ENCODE results near the gene ZNF367.
A peak's percentile ranks its signal among the peaks of the same experiment; 100 is the strongest.
"Not testable (repeated sequence)": the region's sequence is repeated elsewhere in the genome, so short reads cannot be mapped to it uniquely, and the experiment has no call there.

The ZNF367 gene

DNA sequence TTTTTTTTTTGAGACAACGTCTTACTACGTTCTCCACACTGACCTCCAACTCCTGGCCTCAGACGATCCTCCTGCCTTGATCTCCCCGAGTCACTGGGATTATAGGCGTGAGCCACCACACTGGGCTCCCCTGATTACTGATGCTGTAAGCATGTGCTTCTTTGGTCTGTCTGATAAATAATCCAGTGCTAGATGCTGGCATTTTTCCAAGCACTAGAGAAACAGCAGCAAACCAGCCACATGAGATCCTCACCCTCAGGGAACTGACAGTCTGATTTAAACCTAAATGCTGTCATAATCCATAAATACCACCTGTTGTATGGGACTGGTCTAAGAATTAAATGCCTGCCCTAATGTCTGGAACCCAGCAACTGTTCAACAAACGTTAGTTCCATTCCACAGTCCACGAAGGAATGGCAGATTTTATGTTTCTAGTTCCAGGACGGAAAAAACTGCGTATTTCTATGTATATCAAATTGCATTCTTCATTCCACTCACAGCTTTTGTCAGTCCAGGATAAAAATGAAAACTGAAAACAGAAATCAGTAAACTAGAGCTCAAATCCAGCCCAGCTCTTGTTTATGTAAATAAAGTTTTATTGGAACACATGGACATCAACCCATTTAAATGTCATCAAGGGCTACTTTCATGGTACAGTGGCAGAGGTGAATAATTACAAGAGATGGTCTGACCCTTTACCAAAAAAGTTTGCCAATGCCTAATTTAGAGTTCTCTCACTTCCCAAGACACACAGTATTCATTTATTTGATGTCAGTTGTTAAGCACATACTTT is 54.8 kb downstream of the ZNF367 start:
- DNase-seq (ENCODE audit: low read depth, low spot score): no peak

DNA sequence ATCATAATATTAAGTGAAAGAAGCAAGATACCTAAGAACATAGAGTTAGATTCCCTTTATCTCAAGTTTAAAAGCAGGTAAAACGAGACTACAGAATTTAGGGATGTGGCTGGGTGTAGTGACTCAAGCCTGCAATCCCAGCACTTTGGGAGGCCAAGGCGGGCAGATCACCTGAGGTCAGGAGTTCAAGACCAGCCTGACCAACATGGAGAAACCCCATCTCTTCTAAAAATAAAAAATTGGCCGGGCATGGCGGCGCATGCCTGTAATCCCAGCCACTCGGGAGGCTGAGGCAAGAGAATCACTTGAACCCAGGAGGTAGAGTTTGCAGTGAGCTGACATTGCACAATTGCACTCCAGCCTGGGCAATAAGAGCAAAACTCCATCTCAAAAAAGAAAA is 56.1 kb downstream of the ZNF367 start:
- DNase-seq (ENCODE audit: low read depth, low spot score): not testable (repeated sequence)

DNA sequence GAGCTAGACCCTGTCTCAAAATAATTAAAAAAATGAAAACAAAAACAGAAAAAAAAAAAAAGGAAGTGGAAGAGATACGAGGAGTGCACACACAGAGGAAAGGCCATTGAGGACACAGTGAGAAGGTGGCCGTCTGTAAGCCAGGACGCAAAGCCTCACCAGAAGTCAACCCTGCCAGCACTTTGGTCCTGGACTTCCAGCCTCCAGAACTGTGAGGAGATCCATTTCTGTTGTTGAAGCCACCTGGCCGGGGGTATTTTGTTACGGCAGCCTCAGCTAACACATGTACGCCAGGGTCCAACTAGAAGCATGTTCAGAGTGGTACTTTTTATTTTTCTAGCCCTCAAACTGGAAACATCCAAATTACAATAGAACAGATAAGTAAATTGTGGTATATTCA is 56.5 kb downstream of the ZNF367 start:
- no peak for DNase-seq (ENCODE audit: low read depth, low spot score)

DNA sequence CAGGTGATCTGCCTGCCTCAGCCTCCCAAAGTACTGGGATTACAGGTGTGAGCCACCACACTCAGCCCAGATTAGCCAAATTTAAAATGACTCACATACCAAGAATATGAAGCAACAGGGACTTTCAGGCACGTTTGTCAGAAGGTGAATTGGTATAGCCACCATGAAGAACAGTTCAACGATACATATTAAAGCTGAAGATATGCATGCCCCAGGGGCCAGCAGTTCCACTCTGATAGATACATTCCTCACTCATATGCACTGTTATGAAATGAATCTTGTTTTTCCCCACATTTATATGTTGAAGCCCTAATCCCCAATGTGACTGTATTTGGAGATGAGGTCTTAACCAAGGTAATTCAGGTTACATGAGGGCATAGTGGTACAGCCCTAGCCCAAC is 57.2 kb downstream of the ZNF367 start:
- DNase-seq (ENCODE audit: low read depth, low spot score): no peak

DNA sequence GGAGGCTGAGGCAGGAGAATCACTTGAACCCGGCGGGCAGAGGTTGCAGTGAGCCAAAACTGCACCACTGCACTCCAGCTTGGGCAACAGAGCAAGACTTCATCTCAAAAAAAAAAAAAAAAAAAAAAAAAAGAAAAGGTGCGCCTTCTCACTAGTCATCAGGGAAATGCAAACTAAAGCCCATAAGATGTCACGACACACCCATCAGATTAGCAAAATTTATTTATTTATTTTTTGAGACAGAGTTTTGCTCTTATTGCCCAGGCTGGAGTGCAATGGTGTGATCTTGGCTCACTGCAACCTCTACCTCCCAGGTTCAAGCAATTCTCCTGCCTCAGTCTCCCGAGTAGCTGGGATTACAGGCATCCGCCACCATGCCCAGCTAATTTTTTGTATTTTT is 57.6 kb downstream of the ZNF367 start:
- not testable (repeated sequence) for DNase-seq (ENCODE audit: low read depth, low spot score)

DNA sequence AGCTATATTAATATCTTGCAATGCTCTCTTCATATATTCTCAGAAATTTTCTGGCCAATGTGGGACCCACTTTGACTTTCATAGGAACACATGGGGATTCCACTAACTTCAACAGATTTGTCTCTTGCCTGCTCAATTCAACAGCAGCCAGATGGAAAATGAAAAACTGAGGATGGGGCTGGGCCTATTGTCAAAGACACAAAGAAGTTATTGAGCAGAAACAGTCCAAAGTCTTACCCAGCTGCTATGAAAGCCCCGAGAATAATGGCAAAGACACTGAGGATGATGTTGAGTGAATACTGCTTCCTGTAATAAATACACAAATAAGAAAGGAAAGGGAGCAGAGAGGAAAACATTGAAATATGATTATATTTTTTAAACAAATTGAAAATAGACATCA is 67.3 kb downstream of the ZNF367 start:
- no peak for DNase-seq (ENCODE audit: low read depth, low spot score)

DNA sequence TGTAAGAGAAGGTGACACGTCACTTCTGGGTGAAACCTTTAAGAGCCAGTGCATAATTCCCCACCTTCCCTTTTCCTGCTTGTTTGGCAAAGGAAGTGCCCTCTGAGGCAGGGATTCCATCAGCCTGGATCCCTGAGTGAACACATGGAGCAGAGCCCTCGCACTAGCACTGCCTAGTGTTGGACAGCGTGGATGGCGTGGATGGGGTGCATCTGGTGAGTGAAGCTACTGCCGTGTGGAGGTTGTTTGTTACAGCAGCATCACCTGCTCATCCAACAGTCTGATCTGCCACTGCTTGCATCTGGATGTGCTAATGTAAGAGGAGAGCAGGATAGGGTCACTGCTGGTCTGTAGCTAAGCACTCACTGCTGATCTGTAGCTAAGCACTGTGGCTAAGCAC is 69.9 kb downstream of the ZNF367 start:
- no peak for DNase-seq (ENCODE audit: low read depth, low spot score)

DNA sequence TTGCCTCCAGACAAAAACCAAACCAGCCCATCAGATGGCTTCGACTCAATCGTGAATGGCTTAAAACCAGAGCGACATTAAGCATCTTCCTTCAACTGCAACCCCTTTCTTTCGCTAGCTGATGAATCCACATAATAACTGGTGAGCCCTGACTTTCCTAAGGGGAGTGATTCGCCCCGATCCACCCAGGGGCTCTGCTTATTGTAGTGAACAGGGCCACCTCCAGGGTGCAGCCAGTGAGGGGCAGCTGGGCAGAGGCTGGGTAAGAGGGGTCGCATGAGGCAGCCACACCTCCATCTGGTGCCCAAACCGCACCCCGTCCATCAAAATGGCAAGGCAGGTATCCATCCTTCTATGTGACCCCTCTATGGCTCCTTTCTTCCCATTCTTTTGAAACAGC is 72.6 kb downstream of the ZNF367 start:
- DNase-seq (ENCODE audit: low read depth, low spot score): no peak

DNA sequence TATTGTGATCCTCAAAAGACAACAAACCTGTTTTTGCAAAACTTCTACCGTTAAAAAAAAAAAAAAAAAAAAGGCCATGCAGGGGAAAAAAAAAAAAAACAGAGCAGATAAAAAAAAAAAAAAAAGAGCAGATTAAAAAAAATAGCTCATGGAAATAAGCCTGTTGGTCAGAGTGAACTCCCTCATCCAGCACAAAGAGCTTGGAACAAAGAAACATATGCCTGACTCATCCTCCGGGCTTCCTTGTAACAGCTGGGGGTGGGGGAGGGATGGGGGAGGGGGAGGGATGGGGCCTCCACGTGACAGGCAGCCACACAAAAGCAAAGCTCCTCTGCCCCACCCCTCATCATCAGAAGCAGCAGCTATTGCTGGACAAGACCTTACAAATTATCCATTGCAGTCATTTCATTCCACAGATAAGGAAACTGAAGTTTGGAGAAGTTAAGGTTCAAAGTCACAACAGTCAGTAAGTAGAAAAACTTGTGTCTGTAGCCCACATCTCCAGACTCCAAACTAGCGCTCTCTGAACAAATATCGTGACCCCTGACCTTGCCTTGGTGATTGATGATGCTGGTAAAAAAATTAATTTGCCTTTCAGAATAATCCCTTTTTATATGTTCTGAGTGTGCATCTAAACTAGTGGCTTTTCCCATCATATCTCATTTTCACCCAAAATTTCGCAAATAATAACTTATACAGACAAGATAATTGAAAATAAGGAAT is 73.6 kb downstream of the ZNF367 start:
- peak; percentile 41 for DNase-seq (ENCODE audit: low read depth, low spot score)

DNA sequence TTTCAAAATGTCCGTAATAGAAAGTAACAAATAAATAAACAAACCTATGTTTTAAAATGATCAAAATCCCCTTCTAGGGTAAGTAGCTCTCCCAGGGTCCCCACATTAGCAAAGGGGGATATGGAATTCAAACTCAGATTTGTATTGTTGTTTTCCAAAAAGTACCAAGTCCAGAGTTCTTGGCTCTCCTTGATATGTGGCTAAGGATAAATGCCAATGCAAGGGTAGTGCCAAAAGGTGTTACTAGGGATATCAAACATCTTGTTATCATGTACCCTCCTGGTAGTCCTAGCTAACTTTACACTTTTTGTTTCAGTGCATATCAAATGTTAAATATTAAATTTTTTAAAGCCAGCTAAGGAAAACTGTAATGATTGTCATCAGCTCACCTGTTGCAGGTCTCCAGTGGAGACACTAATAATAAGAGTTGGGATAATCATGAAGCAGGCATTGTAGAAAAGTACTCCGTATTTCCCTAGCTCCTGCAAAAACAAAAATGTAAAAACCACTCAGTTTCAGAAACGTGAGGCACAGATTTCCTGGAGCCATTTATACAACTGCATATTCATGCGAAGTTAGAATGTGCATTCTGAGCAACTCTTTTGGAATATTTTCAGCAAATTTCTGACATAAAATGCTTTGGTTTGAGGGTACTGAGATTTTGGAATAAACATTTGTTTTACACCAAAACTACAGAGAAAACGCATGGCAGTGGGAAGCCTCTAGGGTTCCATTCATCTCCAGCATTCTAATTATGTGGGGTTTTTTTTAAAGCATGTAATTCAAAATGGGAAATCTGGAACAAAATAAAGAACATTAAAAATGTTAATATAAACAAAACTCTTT is 74.4 kb downstream of the ZNF367 start:
- DNase-seq (ENCODE audit: low read depth, low spot score): no peak

DNA sequence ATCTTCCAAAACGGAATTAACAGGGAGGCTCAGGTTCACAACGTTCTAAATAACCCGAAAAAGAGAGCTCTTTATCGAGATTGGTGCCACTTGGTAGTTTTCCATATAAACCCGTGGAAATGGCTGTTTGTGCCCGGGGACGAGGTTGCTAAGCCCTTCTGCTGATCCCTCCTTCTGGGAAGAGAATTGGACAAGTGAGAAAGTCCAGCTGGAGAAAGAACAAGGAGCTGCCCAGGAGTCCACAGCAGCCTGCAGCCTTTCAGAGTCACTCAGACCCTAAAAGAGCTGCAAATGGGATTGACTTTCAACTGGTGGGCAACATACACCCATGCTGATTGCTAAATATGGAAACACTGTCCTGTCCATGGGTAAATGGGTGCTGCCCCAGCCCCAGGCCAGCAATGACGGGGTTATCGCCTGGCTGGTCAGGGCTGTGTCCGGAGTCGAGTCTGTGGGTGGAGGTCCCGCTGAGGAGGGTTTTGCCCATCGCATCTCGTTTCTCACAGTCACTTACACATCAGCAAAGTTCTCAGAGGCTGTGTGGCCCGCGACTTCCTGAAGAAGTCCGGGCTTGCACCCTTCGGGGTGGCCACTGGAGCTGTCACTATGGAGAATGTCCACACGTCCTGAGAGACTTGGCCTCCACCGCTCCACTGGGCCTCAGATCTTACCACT is 75.5 kb downstream of the ZNF367 start:
- DNase-seq (ENCODE audit: low read depth, low spot score): no peak

DNA sequence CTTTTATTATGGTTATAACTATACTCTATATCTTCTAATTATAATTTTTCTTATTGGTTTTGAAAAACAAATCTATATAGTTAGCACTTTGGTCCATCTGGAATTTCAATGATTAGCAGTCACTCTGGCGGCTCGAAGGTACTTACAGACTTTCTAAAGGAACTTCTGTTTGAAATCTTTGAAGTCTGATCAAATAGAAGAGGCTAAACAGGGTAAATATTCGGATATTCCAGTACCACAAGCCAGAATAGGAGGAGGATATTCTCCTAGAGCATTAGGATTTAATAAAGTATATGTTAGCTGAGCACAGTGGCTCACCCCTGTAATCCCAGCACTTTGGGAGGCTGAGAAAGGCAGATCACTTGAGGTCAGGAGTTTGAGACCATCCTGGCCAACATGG is 77.5 kb downstream of the ZNF367 start:
- no peak for DNase-seq (ENCODE audit: low read depth, low spot score)

DNA sequence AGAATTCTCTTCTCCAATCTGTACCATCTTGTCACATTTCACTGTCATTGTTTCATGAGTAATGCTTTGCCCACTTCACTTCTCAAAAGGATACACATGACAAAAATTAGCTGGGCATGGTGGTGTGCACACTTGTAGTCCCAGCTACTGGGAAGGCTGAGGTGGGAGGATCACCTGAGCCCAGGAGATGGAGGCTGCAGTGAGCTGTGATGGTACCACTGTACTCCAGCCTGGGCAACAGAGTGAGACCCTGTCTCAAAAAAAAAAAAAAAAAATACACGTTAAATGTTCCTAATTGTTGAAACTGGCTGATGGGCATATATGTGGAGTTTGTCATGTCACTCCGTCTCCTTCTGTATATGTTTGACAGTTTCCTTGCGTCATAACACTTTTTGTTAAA is 79.9 kb downstream of the ZNF367 start:
- no peak for DNase-seq (ENCODE audit: low read depth, low spot score)

All from ELF-1 (cell line).